Testis (tissue), 5 donors: ENCODE measurements around the gene FBXW8. TPM values are rescaled to one million over a fixed set of nuclear protein-coding genes. Genes with fewer than 3 reads are reported as not detected.

Experiments used
- DNase-seq: peaks from one replicate; pipeline ENCODE4 v3.0.0-alpha.2; 2019
- H3K27ac ChIP-seq, 2 donors: fragments of 200-600 bp; sonication (generic); one replicate each; pipeline ENCODE4 v1.5.1; 2019
- H3K27me3 ChIP-seq: fragments of 200-600 bp; sonication (generic); one replicate; pipeline ENCODE4 v1.5.1; 2019
- H3K36me3 ChIP-seq: fragments of 200-600 bp; sonication (generic); one replicate; pipeline ENCODE4 v1.5.1; 2017; ENCODE audit warnings: low read depth; ENCODE audit errors: missing control alignments
- H3K4me1 ChIP-seq: fragments of 200-600 bp; sonication (generic); one replicate; pipeline ENCODE4 v1.5.1; 2019
- H3K4me3 ChIP-seq, 2 donors: fragments of 200-600 bp; sonication (generic); one replicate each; pipeline ENCODE4 v1.5.1; 2017 to 2019
- H3K9me3 ChIP-seq: fragments of 200-600 bp; sonication (generic); one replicate; pipeline ENCODE4 v1.5.1; 2017
- POLR2A ChIP-seq: fragments of 450-650 bp; IDR thresholded peaks from one replicate; pipeline ENCODE4 v1.6.1; 2017; ENCODE audit warnings: antibody characterized with exemption, mild to moderate bottlenecking, moderate library complexity
- WGBS, 2 donors: methylation state at CpG; one replicate each; pipeline ENCODE4 v1.1.5; 2018; 5-methylcytosine and 5-hydroxymethylcytosine counted together
- intact Hi-C: fragments of 100-400 bp; cut with DNase I; formaldehyde crosslinking; loops from one replicate; pipeline ENCODE4 v1.15.1; 2023; ENCODE audit warnings: low total_unique reads
- long read RNA-seq, 2 donors: transcript quantifications; one replicate each; lab custom pipeline, GENCODE V29; 2026
- polyA plus RNA-seq: library from polyadenylated mRNA; stranded (reverse); fragments of 350-450 nt; fragmentation: Illumina TruSeq; extraction: RNeasy Lipid Tissue Mini Kit (QIAGEN cat#74804); gene quantifications from one replicate; pipeline ENCODE4 v1.2.3, GENCODE V29; 2014; ENCODE audit warnings: low read depth, low replicate concordance; ENCODE audit not compliant: insufficient read depth
- total RNA-seq, 2 donors: library from RNA; depleted of rRNA; stranded (reverse); fragments of >200 nt; gene quantifications; one replicate each; pipeline ENCODE4 v1.2.3, GENCODE V29; 2016
- TF ChIP-seq, protein P1 (sequence below), 3 experiments: fragments of 450-650 bp in 2 of 3; fragments of 200-600 bp in 1 of 3; sonication (generic) in 1 of 3; IDR thresholded peaks; one replicate each; pipeline ENCODE4 v1.5.1; 2016 to 2019; ENCODE audit warnings: antibody characterized with exemption in 3 of 3, mild to moderate bottlenecking in 2 of 3, moderate library complexity in 1 of 3

FBXW8 gene, protein sequence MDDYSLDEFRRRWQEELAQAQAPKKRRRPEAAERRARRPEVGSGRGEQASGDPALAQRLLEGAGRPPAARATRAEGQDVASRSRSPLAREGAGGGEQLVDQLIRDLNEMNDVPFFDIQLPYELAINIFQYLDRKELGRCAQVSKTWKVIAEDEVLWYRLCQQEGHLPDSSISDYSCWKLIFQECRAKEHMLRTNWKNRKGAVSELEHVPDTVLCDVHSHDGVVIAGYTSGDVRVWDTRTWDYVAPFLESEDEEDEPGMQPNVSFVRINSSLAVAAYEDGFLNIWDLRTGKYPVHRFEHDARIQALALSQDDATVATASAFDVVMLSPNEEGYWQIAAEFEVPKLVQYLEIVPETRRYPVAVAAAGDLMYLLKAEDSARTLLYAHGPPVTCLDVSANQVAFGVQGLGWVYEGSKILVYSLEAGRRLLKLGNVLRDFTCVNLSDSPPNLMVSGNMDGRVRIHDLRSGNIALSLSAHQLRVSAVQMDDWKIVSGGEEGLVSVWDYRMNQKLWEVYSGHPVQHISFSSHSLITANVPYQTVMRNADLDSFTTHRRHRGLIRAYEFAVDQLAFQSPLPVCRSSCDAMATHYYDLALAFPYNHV
- 10 to 100 TPM; 31.0 to 32.8 TPM for total RNA-seq
- polyA plus RNA-seq, result 11.1 TPM
- long read RNA-seq, donor 1, full-length matches to known transcripts, result 3 of 3 reads
- long read RNA-seq, donor 1, partial matches to known transcripts, result 0 of 3 reads
- long read RNA-seq, donor 1, other reads (novel, unspliced or antisense), result 0 of 3 reads
- long read RNA-seq, donor 2, full-length matches to known transcripts, result 1 of 1 reads
- long read RNA-seq, donor 2, partial matches to known transcripts, result 0 of 1 reads
- long read RNA-seq, donor 2, other reads (novel, unspliced or antisense), result 0 of 1 reads

DNA sequence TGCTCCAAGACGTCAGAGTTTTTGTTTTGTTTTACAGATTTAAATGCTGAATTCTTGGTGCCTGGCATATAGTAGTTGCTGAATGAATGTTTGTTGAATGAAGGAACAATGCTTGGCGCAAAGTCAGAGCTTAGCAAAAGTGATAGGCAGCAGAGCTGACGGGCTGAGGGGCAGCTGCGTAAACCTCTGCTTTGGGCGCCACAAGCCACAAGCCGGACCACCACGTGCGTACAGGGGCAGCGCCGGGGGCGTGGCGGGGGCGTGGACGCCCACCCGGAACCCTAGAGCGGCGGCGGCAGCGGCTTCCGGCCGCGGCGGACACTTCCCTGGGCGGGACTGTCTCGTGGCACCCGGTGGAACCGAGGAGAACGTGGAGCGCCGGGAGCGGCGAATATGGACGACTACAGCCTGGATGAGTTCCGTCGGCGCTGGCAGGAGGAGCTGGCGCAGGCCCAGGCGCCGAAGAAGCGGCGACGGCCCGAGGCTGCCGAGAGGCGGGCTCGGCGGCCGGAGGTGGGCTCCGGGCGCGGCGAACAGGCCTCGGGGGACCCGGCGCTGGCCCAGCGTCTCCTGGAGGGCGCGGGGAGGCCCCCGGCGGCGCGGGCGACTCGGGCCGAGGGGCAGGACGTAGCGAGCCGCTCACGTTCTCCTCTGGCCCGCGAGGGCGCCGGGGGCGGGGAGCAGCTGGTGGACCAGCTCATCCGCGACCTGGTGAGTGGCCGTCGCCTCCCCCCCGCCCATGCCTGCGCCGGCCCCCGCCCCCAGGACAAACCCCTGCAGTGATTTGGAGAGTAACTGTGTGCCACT is at the start of gene FBXW8:
Gene FBXW8 (plus strand): TSS at position 306 of the 807 bp plus-strand sequence. CDS start 88 bp downstream, at position 394.
- WGBS, 2 donors, result 1 to 2% methylated on average over 15 to 26 of the region's 82 CpGs
- intact Hi-C loops, result no loop called here

GRCh38 chr12:116861320-116861719 is 49.4 kb upstream of the FBXW8 start:
- H3K4me3 ChIP-seq, result no peak overlapping the region
- H3K36me3 ChIP-seq, result no peaks in the 10 kb centered on the region
- H3K4me1 ChIP-seq, result peaks cover 18% of the 10 kb centered on the region
- TF ChIP-seq POLR2A, result no peak
- TF ChIP-seq, protein P1, sequence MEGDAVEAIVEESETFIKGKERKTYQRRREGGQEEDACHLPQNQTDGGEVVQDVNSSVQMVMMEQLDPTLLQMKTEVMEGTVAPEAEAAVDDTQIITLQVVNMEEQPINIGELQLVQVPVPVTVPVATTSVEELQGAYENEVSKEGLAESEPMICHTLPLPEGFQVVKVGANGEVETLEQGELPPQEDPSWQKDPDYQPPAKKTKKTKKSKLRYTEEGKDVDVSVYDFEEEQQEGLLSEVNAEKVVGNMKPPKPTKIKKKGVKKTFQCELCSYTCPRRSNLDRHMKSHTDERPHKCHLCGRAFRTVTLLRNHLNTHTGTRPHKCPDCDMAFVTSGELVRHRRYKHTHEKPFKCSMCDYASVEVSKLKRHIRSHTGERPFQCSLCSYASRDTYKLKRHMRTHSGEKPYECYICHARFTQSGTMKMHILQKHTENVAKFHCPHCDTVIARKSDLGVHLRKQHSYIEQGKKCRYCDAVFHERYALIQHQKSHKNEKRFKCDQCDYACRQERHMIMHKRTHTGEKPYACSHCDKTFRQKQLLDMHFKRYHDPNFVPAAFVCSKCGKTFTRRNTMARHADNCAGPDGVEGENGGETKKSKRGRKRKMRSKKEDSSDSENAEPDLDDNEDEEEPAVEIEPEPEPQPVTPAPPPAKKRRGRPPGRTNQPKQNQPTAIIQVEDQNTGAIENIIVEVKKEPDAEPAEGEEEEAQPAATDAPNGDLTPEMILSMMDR (IDR thresholded peaks at IDR 0.05), result no peak
- intact Hi-C loops, result no loop called here
- H3K27ac ChIP-seq, result no peak overlapping the region
- H3K27me3 ChIP-seq, result no peaks in the 10 kb centered on the region
- no peaks in the 10 kb centered on the region for H3K9me3 ChIP-seq
- peak; percentile 47 for DNase-seq
- WGBS, 2 donors, result 29 to 31% methylated on average over 12 of the region's 12 CpGs

More for the DNA sequence above, at the start of gene FBXW8:
- Histone ChIP-seq H3K4me1 (no peaks in the 10 kb centered on the region), H3K36me3 (no peaks in the 10 kb centered on the region), H3K27ac (peak within 1 kb of the TSS; percentile 21 to 77), H3K9me3 (no peaks in the 10 kb centered on the region), H3K4me3 (peak within 1 kb of the TSS; percentile 74 to 86), H3K27me3 (no peaks in the 10 kb centered on the region)
- TF ChIP-seq, protein P1 (IDR thresholded peaks at IDR 0.05), result no peak
- TF ChIP-seq POLR2A, result no peak
- peak; percentile 82 for DNase-seq

DNA sequence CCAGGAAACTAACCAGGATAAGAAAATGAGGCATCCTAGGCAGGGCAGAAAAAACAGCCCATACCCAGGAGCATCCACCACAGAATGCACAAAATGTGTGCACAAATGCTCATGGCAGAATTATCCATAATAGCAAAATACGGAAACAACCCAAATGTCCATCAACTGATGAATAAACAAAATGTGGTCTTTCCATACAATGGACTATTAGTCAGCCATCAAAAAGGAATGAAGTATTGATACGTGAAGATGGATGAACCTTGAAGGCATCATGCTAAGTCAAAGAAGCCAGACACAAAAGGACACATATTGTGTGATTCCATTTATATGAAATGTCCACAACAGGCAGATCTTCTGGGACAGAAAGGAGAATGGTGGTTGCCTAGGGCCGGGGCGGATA is 48.6 kb upstream of the FBXW8 start:
- Histone ChIP-seq H3K9me3 (no peaks in the 10 kb centered on the region), H3K4me3 (no peak overlapping the region), H3K27ac (no peak overlapping the region), H3K27me3 (no peaks in the 10 kb centered on the region), H3K4me1 (peaks cover 18% of the 10 kb centered on the region), H3K36me3 (no peaks in the 10 kb centered on the region)
- intact Hi-C loops, result no loop called here
- DNase-seq, result no peak
- 92 to 94% methylated on average over 4 of the region's 4 CpGs for WGBS, 2 donors
- TF ChIP-seq POLR2A, result no peak
- TF ChIP-seq, protein P1 (IDR thresholded peaks at IDR 0.05), result no peak

GRCh38 chr12:116863275-116863767 is 47.4 kb upstream of the FBXW8 start:
- H3K27me3 ChIP-seq, result no peaks in the 10 kb centered on the region
- TF ChIP-seq POLR2A, result no peak
- TF ChIP-seq, protein P1 (IDR thresholded peaks at IDR 0.05), result peak; percentile 18 to 61 (median 47)
- 58 to 61% methylated on average over 6 of the region's 6 CpGs for WGBS, 2 donors
- peak; percentile 42 for DNase-seq
- peaks cover 18% of the 10 kb centered on the region for H3K4me1 ChIP-seq
- no peaks in the 10 kb centered on the region for H3K36me3 ChIP-seq
- no peak overlapping the region for H3K4me3 ChIP-seq
- no peak overlapping the region for H3K27ac ChIP-seq
- intact Hi-C loops, result no loop called here
- no peaks in the 10 kb centered on the region for H3K9me3 ChIP-seq
